Esophagus squamous epithelium (tissue), 5 donors: ENCODE measurements around the gene ETV2. TPM values are rescaled to one million over a fixed set of nuclear protein-coding genes. Genes with fewer than 3 reads are reported as not detected.
A peak's percentile ranks its signal among the peaks of the same experiment; 100 is the strongest.
"Not testable (repeated sequence)": the region's sequence is repeated elsewhere in the genome, so short reads cannot be mapped to it uniquely, and the experiment has no call there.

ENCODE experiments used
- DNase-seq: peaks from one replicate; lab custom pipeline; 2025; lab: John Stamatoyannopoulos, UW
- H3K27ac ChIP-seq, 4 donors: fragments of 200-600 bp; sonication (generic); one replicate each; pipeline ENCODE4 v1.5.1; 2016 to 2019; ENCODE audit warnings: mild to moderate bottlenecking in 1 of 4
- H3K27me3 ChIP-seq, 4 donors: fragments of 200-600 bp; sonication (generic); 1 replicate in 3 of 4; 2 replicates in 1 of 4; pipeline versions ENCODE4 v1.5.1 to v1.6.0; 2017 to 2021; ENCODE audit warnings: antibody characterized with exemption in 1 of 4
- H3K36me3 ChIP-seq, 3 donors: fragments of 200-600 bp; sonication (generic); one replicate each; pipeline ENCODE4 v1.5.1; 2016 to 2019
- H3K4me1 ChIP-seq, 3 donors: fragments of 200-600 bp; sonication (generic); one replicate each; pipeline ENCODE4 v1.5.1; 2017 to 2019
- H3K4me3 ChIP-seq, 4 donors: fragments of 200-600 bp; sonication (generic); 1 replicate in 3 of 4; 2 replicates in 1 of 4; pipeline ENCODE4 v1.5.1; 2016 to 2019; ENCODE audit warnings: mild to moderate bottlenecking in 2 of 4, moderate library complexity in 1 of 4
- H3K9me3 ChIP-seq, 3 donors: fragments of 200-600 bp; sonication (generic); one replicate each; pipeline ENCODE4 v1.5.1; 2016 to 2019
- POLR2A ChIP-seq, 4 donors: fragments of 450-650 bp; IDR thresholded peaks; one replicate each; pipeline ENCODE4 v1.6.1; 2017; ENCODE audit warnings: antibody characterized with exemption in 4 of 4, mild to moderate bottlenecking in 4 of 4, moderate library complexity in 3 of 4
- WGBS, 2 donors: methylation state at CpG; one replicate each; pipeline ENCODE4 v1.1.5; 2018; 5-methylcytosine and 5-hydroxymethylcytosine counted together
- intact Hi-C: fragments of 100-400 bp; cut with DNase I; formaldehyde crosslinking; loops from one replicate; pipeline ENCODE4 v1.15.0; 2022
- total RNA-seq, 4 donors: library from RNA; depleted of rRNA; stranded (reverse); fragments of >200 nt; gene quantifications; one replicate each; pipeline ENCODE4 v1.1.0, GENCODE V29; 2016
- TF ChIP-seq, protein P1 (sequence below), 6 experiments: fragments of 450-650 bp in 4 of 6; fragments of 200-600 bp in 2 of 6; sonication (generic) in 2 of 6; IDR thresholded peaks; one replicate each; pipeline ENCODE4 v1.5.1; 2016 to 2019; ENCODE audit warnings: antibody characterized with exemption in 6 of 6, mild to moderate bottlenecking in 4 of 6, moderate library complexity in 4 of 6
- donor health status: DM: yes; HTN: yes; CAD: no.

ETV2 gene
- total RNA-seq, 4 donors from 2014 or later = 0.31 to 0.44 TPM; not detected in 2

DNA sequence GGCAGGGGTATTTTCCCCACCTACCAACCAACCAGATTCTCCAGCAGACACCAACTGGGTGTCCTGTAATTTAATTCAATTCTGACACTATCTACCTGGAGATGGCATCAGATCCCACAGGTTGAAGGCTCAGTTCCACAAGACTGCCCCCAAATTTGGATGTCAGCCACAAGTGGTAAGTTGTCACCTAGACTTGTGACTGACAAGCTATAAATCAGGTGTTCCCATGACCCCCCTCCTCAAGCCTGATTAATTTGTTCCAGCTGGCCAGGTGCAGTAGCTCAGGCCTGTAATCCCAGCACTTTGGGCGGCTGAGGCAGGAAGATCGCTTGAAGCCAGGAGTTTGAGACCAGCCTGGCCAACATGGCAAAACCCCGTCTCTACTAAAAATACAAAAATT is 39.6 kb upstream of the ETV2 start:
- H3K4me3 ChIP-seq = no peak overlapping the region
- H3K4me1 ChIP-seq = no peaks in the 10 kb centered on the region
- H3K27me3 ChIP-seq = no peaks in the 10 kb centered on the region
- no peak overlapping the region for H3K27ac ChIP-seq
- no peak for DNase-seq
- peaks cover 0 to 1% (median 0%) of the 10 kb centered on the region in 3 donors for H3K9me3 ChIP-seq
- no peak for TF ChIP-seq POLR2A (IDR thresholded peaks at IDR 0.05)
- TF ChIP-seq, protein P1, sequence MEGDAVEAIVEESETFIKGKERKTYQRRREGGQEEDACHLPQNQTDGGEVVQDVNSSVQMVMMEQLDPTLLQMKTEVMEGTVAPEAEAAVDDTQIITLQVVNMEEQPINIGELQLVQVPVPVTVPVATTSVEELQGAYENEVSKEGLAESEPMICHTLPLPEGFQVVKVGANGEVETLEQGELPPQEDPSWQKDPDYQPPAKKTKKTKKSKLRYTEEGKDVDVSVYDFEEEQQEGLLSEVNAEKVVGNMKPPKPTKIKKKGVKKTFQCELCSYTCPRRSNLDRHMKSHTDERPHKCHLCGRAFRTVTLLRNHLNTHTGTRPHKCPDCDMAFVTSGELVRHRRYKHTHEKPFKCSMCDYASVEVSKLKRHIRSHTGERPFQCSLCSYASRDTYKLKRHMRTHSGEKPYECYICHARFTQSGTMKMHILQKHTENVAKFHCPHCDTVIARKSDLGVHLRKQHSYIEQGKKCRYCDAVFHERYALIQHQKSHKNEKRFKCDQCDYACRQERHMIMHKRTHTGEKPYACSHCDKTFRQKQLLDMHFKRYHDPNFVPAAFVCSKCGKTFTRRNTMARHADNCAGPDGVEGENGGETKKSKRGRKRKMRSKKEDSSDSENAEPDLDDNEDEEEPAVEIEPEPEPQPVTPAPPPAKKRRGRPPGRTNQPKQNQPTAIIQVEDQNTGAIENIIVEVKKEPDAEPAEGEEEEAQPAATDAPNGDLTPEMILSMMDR (IDR thresholded peaks at IDR 0.05) = no peak
- 80% methylated on average over 3 of the region's 3 CpGs; no CpG with 5 or more reads in 1 of the 2 donors for WGBS, 2 donors
- H3K36me3 ChIP-seq = no peaks in the 10 kb centered on the region
- intact Hi-C loops = no loop called here

DNA sequence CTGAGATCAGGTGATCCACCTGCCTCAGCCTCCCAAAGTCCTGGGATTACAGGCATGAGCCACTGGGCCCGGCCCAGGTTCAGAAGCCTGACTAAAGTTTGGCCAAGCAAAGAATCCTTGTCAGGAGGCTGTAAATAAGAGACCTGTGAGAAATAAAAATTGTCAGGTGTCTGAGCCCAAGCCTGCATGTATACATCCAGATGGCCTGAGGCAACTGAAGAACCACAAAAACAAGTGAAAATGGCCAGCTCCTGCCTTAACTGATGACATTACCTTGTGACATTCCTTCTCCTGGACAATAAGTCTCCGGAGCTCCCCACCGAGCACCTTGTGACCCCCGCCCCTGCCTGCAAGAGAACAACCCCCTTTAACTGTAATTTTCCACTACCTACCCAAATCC is 37.1 kb upstream of the ETV2 start:
- H3K27ac ChIP-seq, intact Hi-C loops, H3K36me3 ChIP-seq, DNase-seq, H3K27me3 ChIP-seq, H3K4me3 ChIP-seq, H3K4me1 ChIP-seq, H3K9me3 ChIP-seq: not testable (repeated sequence)
- 74 to 81% methylated on average over 3 of the region's 4 CpGs for WGBS, 2 donors

DNA sequence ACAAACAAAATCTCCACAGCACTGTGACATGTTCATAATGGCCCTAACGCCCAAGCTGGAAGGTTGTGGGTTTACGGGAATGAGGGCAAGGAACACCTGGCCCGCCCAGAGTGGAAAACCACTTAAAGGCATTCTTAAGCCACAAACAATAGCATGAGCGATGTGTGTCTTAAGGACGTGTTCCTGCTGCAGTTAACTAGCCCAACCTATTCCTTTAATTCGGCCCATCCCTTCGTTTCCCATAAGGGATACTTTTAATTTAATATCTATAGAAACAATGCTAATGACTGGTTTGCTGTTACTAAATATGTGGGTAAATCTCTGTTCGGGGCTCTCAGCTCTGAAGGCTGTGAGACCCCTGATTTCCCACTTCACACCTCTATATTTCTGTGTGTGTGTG is 34.4 kb upstream of the ETV2 start:
- H3K4me1 ChIP-seq, DNase-seq, H3K27ac ChIP-seq, H3K36me3 ChIP-seq, H3K4me3 ChIP-seq, H3K9me3 ChIP-seq, H3K27me3 ChIP-seq, intact Hi-C loops: not testable (repeated sequence)
- WGBS, 2 donors = 83 to 93% methylated on average over 7 to 8 of the region's 8 CpGs

DNA sequence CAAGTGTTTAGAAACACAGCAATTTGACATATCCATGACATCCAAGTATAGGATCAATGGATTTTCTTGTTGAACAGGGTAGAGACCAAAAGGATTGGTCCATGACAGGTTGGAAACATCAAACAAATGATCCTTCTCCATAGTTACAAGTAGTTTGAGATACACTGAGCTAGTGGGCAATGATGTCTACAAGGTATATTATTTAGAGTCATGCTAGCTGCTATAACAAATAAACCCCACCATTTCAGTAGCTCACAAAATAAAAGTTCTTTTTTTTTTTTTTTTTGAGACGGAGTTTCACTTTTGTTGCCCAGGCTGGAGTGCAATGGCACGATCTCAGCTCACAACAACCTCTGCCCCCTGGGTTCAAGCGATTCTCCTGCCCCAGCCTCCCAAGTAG is 33.9 kb upstream of the ETV2 start:
- no peaks in the 10 kb centered on the region for H3K27me3 ChIP-seq
- no peak for TF ChIP-seq POLR2A (IDR thresholded peaks at IDR 0.05)
- TF ChIP-seq, protein P1 (IDR thresholded peaks at IDR 0.05) = no peak
- no peaks in the 10 kb centered on the region for H3K36me3 ChIP-seq
- no peak for DNase-seq
- H3K4me1 ChIP-seq = peaks cover 0 to 7% (median 4%) of the 10 kb centered on the region in 3 donors
- intact Hi-C loops = no loop called here
- H3K9me3 ChIP-seq = peaks cover 0 to 8% (median 8%) of the 10 kb centered on the region in 3 donors
- WGBS, 2 donors = 66 to 69% methylated on average over 3 of the region's 3 CpGs
- H3K4me3 ChIP-seq = no peak overlapping the region
- no peak overlapping the region for H3K27ac ChIP-seq

DNA sequence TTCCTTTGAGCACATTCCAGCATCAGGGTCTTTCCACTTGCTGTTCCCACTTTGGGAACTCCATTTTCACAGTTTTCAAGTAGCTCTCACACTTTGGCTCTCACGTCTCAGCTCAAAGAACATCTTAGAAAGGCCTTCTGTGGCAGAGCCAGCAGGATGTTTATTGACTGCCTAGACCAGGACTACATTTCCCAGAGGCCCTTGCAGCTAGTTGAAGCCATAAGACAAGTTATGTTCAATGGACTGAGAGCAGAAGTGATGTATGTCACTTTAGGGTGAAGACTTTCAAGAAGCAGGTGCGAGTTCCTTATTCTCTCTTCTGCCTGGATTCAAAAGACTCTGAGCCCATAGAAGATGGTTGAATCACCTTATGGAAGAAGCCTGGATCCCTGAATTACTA is 33.3 kb upstream of the ETV2 start:
- Histone ChIP-seq H3K4me1 (peaks cover 3 to 12% (median 8%) of the 10 kb centered on the region in 3 donors), H3K27me3 (no peaks in the 10 kb centered on the region), H3K36me3 (no peaks in the 10 kb centered on the region), H3K9me3 (peaks cover 0 to 8% (median 8%) of the 10 kb centered on the region in 3 donors), H3K27ac (no peak overlapping the region), H3K4me3 (no peak overlapping the region)
- TF ChIP-seq, protein P1 (IDR thresholded peaks at IDR 0.05) = no peak
- no peak for TF ChIP-seq POLR2A (IDR thresholded peaks at IDR 0.05)
- intact Hi-C loops = no loop called here
- WGBS, 2 donors = 81% methylated on average over 2 of the region's 2 CpGs
- DNase-seq = no peak

DNA sequence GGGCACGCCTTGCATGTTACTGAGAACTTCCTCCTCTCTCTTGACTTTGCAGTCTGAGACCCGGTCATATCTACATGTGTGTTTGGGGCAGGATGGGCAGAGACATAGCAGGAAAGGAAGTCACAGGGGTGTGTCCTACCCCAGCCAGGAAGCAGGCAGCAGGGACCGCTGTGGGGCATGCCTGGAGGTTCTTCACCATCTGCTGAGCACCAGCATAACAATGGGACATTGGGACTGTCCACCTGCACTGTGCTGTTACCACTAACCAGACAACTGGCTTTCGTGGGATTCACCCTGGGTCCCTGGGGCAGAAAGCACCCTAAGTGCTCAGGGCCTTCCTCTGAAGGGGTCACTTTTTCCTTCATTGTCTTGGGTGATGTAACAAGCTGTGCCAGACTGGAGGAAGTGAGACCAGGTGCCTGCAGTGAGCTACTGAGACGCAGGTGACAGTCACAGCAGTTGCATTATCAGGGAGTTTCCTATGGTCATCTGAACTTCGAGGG is 31.6 kb upstream of the ETV2 start:
- Histone ChIP-seq H3K36me3 (peaks cover 0 to 2% (median 0%) of the 10 kb centered on the region in 3 donors), H3K27me3 (no peaks in the 10 kb centered on the region), H3K4me1 (peaks cover 3 to 18% (median 9%) of the 10 kb centered on the region in 3 donors), H3K27ac (peak overlapping the region in 1 of 4 donors; percentile 28), H3K4me3 (no peak overlapping the region), H3K9me3 (peaks cover 0 to 8% (median 8%) of the 10 kb centered on the region in 3 donors)
- WGBS, 2 donors = 64 to 73% methylated on average over 4 to 5 of the region's 6 CpGs
- no peak for DNase-seq
- TF ChIP-seq POLR2A (IDR thresholded peaks at IDR 0.05) = no peak
- TF ChIP-seq, protein P1 (IDR thresholded peaks at IDR 0.05) = no peak
- intact Hi-C loops = no loop called here
